Activated T-helper 1 cell treated with Interleukin-2 at 50 U/mL for 16 hours (primary cell): Measurements from ENCODE around the gene AKR1A1.
"Not testable (repeated sequence)": the region's sequence is repeated elsewhere in the genome, so short reads cannot be mapped to it uniquely, and the experiment has no call there.

Experiments
- DNase-seq: peaks from one replicate; pipeline ENCODE4 v3.0.0-alpha.2; 2020; ENCODE audit warnings: low read depth

Gene AKR1A1

DNA sequence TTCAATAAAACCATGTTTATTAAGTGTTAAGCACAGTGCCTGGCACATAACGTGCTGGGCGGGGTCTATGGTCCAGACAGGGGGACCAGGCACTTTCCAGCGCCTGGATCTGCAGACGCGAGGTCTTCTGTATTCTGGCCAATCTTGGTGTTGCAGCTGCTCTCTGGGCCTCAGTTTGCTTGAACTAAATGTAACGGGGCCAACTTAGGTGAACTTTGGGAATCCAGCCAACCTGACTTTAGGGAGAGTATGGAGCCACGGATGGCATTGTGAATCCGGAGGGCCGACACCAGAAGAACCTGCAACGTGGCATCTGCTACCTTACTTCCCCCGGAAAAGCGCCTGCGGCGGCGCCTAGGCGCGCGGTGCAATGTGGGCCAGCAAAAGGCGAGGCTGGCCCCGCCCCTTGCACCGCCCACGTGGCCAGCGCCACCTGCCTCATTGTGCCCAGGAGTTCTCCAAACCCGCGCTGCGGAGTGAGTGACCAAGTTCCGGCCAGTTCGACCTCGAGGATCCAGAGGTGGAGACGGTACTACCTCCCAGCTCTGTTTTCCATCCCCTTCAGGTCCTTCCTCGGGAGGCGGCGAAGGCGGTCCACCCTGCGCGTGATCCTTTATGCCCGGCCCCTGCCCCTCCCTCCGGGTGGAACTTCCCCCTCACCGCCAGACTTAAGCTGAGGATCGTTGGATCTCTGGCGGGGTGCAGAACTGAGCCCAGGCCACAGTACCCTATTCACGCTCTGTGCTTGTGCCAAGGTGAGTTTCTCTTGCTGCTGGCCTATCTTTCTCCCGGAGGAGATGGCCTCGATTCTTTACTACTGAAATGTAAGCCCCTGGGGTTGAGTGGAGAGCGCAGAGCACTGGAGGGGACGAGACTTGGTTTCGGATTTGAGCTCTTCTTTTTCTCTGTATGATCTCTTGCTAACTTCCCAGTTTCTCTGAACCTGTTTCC lies at the start of gene AKR1A1:
Gene AKR1A1 (plus strand): TSS at position 426 of the 951 bp plus-strand sequence. CDS start 10,969 bp downstream, outside the sequence.
- DNase-seq = peak; percentile 80

DNA sequence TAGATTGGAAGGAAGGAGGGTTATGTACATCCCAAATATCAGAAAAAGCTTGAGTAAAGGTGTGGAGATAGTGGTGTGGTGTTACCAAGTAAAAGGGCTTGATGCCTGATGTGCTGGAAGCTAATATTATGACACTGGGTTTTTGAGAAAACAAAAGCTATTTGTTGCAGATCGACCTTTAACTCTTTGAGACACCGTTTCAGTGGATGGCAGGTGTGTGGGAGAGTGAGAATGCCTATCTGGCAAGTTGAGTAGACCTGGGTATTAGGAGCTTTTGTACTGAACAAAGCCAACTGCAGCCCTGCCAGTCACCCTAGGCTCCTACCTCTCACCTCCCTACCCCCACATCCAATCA lies 49.1 kb upstream of the AKR1A1 start:
- no peak for DNase-seq

DNA sequence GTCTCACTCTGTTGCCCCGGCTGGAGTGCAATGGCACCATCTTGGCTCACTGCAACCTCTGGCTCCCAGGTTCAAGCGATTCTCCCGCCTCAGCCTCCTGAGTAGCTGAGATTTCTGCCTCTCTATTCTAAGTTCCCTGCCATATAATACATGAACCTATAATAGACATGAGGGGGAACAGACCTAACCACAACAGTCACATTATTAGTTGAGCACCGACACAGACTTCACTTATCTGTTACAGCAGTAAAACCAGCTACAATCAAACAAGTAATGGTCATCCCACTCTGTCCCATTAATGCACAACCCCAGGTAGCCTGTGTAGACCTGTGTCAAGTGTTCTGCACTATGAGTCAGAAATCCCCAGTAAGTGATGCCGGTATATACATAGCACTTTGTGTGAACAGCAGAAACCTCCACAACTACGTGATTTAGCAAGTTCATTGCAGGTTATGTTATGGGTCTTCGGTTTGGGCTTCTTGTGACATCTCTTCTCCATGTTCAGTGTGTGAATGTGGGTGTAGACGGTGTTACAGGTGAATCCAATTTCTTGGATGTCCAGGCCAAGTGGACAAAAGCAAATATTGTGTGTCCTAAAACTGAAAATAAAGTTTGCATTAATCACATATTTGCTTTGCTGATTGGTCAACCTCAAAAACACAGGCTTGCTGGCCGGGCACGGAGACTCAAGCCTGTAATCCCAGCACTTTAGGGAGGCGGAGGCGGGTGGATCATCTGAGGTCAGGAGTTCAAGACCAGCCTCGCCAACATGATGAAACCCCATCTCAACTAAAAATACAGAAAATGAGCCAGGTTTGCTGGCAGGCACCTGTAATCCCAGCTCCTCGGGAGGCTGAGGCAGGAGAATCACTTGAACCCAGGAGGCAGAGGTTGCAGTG lies 46.9 kb upstream of the AKR1A1 start:
- no peak for DNase-seq

DNA sequence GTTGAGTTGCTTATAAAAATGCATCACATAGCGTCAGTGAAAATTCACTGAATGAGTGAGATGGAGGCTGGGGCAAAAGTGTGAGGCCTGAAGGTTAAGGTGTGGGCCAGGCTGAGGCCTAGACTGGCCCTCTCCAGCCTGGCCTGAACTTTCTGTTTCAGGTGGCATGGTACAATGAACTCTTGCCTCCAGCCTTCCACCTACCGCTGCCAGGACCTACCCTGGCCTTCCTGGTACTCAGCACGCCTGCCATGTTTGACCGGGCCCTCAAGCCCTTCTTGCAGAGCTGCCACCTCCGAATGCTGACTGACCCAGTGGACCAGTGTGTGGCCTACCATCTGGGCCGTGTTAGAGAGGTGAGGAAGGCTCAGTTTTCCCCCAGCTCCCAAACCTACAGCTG lies 43.4 kb upstream of the AKR1A1 start:
- no peak for DNase-seq

DNA sequence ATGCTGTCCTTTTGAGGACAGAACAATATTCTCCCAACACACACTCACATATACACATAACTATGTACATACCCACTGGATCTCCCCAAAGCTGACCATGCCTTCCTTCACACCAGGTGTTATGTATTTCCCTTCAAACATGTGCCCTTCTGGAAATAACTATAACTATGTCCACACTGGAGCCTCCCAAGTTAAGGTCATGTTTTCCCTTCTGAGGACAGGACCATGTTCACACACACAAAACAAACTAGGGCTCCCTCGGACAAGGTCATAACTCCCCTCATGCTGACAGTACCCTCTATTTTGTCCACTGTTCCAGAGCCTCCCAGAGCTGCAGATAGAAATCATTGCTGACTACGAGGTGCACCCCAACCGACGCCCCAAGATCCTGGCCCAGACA lies 42.7 kb upstream of the AKR1A1 start:
- DNase-seq = no peak

DNA sequence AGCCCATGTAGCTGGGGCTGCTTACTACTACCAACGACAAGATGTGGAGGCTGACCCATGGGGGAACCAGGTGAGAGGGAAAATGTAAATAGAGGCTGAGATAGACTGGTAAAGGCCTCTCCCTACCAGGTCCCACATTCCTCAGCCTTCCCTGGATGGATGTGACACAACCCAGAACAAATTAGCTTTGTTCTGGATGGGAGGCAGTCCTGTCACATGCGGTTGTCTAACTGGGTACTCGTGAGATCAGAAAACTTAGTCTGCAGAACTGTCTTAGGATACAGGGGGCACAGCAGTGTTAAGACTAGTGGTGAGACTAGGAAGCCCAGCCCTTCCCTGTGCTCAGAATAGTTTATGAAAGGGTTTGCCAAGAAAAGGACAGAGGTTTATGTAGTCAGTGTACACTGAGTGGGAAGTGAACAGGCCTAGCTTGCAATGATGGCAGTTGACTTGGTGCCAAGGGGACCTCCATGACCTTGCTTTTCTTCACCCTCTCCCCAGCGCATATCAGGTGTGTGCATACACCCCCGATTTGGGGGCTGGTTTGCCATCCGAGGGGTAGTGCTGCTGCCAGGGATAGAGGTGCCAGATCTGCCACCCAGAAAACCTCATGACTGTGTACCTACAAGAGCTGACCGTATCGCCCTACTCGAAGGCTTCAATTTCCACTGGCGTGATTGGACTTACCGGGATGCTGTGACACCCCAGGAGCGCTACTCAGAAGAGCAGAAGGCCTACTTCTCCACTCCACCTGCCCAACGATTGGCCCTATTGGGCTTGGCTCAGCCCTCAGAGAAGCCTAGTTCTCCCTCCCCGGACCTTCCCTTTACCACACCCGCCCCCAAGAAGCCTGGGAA lies 42.1 kb upstream of the AKR1A1 start:
- DNase-seq = no peak

DNA sequence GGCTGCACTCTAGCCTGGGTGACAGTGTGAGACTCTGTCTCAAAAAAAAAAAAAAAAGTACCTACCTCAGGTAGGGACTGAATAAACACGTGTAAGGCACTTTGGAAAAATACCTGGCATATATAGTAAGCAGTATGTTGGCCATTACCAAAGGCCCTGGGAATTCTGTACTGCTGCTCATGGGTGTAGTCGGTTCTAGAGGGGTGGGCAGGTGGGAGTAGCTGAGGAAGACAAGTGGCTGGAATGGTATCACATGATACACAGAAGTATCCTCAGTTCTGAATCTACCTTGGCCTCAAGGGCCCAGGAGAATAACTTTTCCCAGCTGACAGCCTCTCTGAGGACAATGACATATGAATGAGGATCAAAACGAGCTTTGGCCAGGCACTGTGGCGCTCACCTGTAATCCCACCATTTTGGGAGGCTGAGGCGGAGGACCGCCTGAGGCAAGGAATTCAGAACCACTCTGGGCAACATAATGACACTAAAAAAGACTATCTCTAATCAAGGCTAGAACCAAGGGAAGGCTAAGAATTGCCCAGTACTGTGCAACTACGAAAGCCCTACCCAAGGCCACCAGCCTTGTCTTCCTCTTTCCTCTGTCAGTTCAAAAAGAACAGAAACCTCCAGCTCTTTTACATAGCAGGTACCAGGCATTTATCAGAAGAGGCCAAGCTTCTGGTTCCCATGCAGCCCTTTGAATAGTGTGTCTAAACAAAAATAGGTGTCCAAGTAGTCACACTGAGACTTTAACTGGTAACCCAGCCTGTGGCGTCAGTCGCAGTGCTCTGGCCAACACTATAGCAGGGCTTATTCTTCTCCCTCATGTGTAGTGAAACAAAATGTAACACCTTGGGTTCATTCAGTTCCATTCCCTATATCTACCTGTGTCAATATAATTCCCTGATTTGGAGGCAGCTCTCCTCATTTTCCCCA lies 40.3 kb upstream of the AKR1A1 start:
- no peak for DNase-seq

DNA sequence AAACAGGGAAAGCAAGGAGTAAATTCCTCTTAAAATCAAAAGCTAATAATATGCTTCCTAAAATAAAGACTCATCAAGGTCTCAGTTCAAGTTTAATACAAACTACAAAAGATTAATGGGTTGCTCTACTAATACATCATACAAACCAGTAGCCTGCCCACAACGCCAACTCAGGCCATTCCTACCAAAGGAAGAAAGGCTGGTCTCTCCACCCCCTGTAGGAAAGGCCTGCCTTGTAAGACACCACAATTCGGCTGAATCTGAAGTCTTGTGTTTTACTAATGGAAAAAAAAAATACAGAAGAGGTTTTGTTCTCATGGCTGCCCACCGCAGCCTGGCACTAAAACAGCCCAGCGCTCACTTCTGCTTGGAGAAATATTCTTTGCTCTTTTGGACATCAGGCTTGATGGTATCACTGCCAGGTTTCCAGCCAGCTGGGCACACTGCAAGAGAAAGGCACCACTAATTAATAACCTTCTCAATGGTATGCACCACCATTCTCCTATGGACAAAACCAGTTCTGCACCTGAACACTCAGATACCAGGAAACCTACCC lies 39.6 kb upstream of the AKR1A1 start:
- DNase-seq = no peak

DNA sequence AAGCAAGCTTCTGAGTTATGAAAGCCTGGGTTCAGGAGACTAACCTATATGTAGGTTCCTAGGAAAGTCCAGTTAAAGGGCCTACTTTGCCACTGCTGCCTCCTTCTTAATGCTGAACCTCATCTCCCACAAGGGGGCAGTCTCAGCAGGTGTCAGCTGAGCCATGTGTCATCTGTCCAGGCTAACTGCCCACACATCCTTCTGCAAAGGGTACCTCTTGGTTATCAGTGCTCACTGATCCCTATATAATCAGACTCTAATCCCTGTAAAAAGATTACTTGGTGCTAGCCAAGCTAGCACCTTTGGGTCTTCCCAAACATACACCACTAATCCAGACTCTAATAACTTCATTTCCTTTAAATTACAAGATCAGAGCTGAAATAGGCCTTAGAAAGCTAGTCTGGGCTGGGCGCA lies 38.0 kb upstream of the AKR1A1 start:
- DNase-seq = peak; percentile 9

DNA sequence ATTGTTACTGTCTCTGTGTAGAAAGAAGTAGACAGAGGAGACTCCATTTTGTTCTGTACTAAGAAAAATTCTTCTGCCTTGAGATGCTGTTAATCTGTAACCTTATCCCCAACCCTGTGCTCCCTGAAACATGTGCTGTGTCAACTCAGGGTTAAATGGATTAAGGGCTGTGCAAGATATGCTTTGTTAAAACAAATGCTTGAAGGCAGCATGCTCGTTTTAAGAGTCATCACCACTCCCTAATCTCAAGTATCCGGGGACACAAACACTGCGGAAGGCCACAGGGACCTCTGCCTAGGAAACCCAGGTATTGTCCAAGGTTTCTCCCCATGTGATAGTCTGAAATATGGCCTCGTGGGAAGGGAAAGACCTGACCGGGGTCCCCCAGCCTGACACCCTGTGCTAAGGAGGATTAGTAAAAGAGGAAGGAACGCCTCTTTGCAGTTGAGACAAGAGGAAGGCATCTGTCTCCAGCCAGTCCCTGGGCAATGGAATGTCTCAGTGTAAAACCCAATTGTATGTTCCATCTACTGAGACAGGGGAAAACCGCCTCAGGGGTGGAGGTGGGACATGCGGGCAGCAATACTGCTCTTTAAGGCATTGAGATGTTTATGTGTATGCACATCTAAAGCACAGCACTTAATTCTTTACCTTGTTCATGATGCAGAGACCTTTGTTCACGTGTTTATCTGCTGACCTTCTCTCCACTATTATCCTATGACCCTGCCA lies 36.9 kb upstream of the AKR1A1 start:
- not testable (repeated sequence) for DNase-seq

DNA sequence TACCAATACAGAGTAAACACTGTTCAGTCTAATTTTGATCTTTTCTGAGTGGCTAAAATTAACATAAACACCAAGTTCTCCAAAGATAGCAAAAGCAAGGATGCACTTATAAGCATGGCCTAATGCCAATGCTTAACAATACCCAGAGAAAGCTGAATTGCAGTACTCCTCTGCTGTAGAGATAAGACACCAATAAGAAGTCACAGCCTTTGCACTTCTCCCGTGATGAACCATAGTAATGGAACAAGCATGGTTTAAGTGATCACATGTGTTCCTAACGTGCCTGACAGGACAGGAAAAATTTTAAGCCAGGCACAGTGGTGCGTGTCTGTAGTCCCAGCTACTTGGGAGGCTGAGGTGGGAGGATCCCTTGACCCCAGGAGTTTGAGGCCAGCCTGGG lies 34.6 kb upstream of the AKR1A1 start:
- DNase-seq = no peak

DNA sequence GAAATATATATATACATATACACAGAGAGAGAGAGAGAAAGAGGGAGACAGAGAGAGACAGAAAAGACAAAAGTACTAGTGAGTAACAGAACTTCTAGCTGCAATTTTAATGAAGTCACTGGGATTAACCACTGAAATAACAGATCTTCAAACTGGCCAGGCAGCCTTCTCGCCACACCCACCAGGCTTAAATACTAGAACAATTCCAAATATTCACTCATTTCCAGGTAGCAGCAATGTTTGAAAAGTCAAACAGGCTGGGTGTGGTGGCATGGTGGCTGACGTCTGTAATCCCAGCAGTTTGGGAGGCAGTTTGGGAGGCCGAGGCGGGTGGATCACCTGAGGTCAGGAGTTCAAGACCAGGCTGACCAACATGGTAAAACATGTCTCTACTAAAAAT lies 34.2 kb upstream of the AKR1A1 start:
- DNase-seq = no peak

DNA sequence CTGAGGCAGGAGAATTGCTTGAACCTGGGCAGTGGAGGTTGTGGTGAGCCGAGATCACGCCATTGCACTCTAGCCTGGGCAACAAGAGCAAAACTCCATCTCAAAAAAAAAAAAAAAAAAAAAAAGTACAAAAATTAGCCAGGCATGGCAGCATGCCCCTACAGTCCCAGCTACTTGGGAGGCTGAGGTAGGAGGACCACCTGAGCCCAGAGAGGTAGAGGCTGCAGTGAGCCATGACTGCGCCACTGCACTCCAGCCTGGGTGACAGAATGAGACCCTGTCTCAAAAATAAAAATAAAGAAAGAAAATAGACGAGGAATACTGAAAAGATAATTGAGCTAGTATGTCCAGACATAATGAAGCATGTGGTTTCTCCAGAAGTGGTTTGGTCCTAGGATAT lies 32.3 kb upstream of the AKR1A1 start:
- not testable (repeated sequence) for DNase-seq

DNA sequence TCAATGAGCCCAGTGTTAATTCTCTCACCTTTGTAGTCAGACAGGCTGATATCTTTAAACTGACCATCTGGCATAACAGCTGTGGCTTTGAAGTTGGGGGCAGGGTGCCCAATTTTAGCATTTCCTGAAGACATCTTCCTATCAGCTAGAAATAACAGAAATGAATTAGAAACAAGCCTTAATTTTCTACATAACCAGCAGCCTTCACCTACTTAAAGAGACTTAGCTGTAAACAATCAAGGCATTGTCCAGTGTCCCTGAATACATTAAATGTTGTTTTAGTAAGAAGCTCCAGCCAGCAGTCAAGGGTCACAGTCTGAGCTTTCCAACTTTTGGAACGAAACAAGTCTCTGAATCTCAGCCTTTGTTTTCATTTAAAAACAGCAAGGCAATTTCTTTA lies 31.7 kb upstream of the AKR1A1 start:
- no peak for DNase-seq

DNA sequence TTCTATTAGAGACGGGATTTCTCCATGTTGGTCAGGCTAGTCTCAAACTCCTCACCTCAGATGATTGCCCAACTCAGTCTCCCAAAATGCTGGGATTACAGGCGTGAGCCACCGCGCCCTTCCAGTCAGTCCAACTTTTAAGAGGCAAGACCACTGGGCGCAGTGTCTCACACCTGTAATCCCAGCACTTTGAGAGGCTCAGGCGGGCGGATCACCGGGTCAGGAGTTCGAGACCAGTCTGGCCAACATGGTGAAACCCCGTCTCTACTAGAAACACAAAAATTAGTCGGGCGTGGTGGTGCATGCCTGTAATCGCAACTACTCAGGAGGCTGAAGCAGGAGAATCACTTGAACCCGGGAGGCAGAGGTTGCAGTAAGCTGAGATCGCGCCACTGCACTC lies 30.9 kb upstream of the AKR1A1 start:
- not testable (repeated sequence) for DNase-seq

DNA sequence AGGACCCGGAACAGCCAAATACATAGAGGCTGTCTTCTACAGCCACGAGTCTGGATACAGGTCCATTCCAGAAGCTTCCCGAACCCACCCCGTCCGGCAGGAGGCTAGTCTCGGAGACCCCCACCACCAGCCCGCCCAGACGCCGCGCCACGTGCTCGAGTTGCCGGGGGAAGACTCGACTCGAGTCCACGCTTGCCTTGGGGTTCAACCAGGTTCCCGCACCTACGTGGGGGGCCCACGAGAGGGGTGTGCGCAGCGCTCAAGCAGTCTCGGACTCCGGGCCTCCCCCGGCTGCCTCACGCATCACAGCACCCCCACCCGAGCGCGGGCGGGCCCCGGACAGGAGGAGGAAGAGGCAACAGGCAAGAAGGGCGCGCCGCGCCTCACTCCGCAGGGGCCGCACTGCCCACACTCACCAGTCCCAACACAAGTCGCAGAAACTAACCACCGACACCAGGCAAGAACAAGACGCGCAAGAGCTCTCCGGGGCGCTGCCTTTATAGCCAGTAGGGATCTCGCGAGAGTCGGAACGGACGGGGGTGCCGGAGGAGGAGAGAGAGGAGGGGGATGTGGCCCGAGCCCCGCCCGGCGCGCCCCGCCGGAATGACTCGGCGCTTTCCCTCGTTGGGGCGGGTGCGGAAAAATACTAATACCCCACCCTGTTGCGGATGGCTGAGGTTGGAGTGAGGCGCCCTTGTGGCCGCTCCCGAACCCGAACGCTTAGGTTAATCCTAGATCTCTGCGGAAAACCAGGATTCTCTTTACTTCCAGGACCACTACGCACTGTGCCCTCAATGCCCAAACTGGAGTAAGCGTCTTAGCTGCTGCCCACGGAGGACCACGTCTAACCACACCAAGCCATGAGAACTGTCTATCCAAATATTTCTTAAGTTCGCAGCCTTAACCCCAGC lies 29.0 kb upstream of the AKR1A1 start, which contains the start of gene PRDX1:
Gene PRDX1 (minus strand): TSS at position 472 of the 911 bp plus-strand sequence. CDS start 2,841 bp downstream, outside the sequence.
- DNase-seq = peak; percentile 92

DNA sequence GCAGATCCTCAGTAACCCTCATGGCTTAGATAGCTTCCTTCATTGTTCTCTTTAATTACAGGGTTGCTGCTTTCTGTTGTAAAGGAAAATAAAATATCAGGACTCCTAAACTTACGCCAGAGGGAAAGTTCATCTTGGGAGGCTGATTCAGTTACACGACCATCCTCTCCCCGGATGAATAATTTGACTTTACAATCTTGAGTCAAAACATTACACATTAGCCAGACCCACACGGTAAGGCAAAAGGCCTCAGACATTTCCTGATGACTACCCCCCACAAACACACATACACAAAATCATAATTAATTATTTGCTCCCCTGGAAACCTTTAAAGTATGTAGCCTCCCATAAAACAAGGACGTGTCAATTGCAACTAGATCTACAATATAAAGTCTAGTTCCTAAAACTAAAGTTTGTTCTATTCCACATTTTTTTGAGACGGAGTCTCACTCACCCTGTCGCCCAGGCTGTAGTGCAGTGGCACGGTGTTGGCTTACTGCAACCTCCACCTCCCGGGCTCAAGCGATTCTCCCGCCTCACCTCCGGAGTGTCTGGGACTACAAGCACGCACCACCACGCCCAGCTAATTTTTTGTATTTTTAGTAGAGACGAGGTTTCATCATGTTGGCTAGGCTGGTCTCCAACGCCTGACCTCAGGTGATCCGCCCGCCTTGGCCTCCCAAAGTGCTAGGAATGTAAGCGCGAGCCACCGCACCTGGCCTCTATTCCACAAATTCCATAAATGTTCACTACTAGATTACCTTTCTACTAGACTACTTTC lies 28.1 kb upstream of the AKR1A1 start:
- DNase-seq = no peak

DNA sequence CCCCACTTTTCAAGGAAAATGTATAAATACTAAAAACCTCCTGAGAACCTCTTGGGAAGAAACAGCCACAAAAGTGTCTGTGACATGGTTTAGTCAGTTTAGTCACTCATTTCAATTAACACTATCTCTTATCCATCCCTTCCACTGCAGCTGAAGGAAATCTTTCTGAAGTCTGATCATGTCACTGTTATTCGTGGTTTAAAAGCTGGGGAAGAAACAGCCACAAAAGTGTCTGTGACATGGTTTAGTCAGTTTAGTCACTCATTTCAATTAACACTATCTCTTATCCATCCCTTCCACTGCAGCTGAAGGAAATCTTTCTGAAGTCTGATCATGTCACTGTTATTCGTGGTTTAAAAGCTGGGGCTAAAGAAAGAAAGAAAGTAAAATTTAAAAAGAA lies 27.1 kb upstream of the AKR1A1 start:
- not testable (repeated sequence) for DNase-seq
